Measurements from ENCODE around the gene CACNA1I. TPM values are rescaled to one million over a fixed set of nuclear protein-coding genes. Genes with fewer than 3 reads are reported as not detected.

The CACNA1I gene
- total RNA-seq, 2 experiments from 2014 or later = 29.2 to 30.1 TPM

DNA sequence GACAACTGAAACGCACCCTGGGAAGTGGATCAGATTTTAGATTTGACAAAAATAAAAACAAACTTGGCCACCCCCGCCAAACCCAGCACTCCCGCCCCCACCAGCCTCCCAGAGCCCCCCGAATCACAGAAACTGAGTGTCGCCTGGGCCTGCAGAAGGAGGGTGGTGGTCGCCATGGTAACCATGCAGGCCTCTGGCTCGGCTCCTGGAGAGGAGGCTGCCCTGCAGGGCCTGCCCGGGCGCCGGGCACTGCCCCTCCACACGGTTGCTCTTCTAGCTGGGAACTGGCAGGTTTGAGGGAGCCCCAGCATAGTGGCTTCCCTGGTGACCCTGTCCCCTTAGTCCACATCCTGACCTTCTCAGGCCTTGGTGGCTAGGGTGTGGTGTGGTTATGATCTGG is 19.3 kb downstream of the CACNA1I start:
- H3K27ac ChIP-seq (ENCODE audit: low read depth in 1 of 2, low read length in 2 of 2) = no peak overlapping the region
- Mint-ChIP-seq H3K27me3 (no peaks in the 10 kb centered on the region), H3K36me3 (ENCODE audit: low read depth) (no peaks in the 10 kb centered on the region), H3K27ac (no peak overlapping the region), H3K9me3 (no peaks in the 10 kb centered on the region), H3K4me3 (no peak overlapping the region), H3K4me1 (ENCODE audit: low read depth) (no peaks in the 10 kb centered on the region)
- TF ChIP-seq, protein P1, sequence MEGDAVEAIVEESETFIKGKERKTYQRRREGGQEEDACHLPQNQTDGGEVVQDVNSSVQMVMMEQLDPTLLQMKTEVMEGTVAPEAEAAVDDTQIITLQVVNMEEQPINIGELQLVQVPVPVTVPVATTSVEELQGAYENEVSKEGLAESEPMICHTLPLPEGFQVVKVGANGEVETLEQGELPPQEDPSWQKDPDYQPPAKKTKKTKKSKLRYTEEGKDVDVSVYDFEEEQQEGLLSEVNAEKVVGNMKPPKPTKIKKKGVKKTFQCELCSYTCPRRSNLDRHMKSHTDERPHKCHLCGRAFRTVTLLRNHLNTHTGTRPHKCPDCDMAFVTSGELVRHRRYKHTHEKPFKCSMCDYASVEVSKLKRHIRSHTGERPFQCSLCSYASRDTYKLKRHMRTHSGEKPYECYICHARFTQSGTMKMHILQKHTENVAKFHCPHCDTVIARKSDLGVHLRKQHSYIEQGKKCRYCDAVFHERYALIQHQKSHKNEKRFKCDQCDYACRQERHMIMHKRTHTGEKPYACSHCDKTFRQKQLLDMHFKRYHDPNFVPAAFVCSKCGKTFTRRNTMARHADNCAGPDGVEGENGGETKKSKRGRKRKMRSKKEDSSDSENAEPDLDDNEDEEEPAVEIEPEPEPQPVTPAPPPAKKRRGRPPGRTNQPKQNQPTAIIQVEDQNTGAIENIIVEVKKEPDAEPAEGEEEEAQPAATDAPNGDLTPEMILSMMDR (IDR thresholded peaks at IDR 0.05) = no peak
- H3K27me3 ChIP-seq (ENCODE audit: control insufficient read depth in 1 of 2, insufficient read depth in 2 of 2, low read length in 2 of 2) = peaks cover 0 to 3% of the 10 kb centered on the region in 2 experiments
- H3K36me3 ChIP-seq (ENCODE audit: insufficient read depth, low read length) = no peaks in the 10 kb centered on the region
- ChIA-PET POLR2A (no interaction called here), CTCF (no interaction called here)
- intact Hi-C loops (cut with DNase I, micrococcal nuclease) = no loop called here
- H3K4me1 ChIP-seq (ENCODE audit: insufficient read depth, low read length) = no peaks in the 10 kb centered on the region
- no peak overlapping the region for H3K4me3 ChIP-seq (ENCODE audit: low read length)
- DNase-seq = no peak
- H3K9me3 ChIP-seq (ENCODE audit: control insufficient read depth in 1 of 2, insufficient read depth in 1 of 2, low read length in 2 of 2) = no peaks in the 10 kb centered on the region
- no peak for ATAC-seq (ENCODE audit: poor library complexity)

DNA sequence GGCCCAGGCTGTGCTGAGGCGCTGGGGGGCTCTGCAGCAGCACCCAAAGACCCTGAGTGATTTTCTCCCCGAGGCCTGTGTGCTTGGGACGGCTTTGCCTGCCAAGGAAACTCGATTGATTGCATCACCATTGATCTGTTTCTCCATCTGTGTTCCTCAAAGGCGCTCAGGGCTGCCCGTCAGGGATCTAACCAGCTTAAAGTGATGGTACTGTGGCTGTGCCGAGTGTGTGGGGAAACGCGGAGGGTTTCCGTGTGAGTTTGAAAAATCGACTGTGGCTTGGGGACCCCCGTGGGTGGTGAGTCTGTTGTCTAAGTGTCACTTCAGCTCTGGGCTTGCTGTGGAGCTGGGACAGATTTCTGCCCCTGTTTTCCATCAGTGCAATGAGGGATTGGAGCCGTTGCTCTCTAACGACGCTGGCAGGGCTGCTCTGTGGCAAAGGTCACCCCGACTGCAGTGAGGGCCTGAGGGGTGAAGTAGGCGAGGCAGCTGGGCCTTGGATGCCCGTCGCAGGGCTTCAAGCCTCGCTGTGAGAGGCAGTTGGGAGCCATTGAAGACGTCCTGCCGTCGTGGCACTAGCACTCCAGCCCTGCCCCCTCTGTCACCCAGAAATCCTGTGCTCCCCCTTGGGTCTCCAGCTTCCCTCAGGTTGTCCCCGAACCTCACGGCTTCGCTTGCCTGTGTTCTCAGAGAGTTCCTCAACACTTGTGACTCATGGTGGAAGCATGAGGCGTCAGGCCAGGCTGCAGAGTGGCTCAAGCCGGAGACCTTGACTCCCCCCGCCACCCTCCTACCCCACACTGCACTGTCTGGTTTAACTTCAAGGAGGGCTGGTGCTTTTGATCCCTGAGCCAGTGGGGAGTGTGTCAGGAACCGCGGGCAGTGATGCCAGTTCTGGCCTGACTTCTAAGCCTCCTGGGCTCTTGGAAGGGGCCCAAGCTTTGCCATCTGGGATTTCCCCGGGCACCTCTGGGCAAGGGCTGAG is 21.8 kb downstream of the CACNA1I start:
- POLR2A ChIA-PET = no interaction called here
- Histone ChIP-seq H3K36me3 (ENCODE audit: insufficient read depth, low read length) (no peaks in the 10 kb centered on the region), H3K4me1 (ENCODE audit: insufficient read depth, low read length) (peaks cover under 1% of the 10 kb centered on the region), H3K4me3 (ENCODE audit: low read length) (no peak overlapping the region), H3K27ac (ENCODE audit: low read depth in 1 of 2, low read length in 2 of 2) (no peak overlapping the region), H3K27me3 (ENCODE audit: control insufficient read depth in 1 of 2, insufficient read depth in 2 of 2, low read length in 2 of 2) (peaks cover 0 to 3% of the 10 kb centered on the region in 2 experiments), H3K9me3 (ENCODE audit: control insufficient read depth in 1 of 2, insufficient read depth in 1 of 2, low read length in 2 of 2) (peaks cover 0 to 1% of the 10 kb centered on the region in 2 experiments)
- TF ChIP-seq, protein P1 (IDR thresholded peaks at IDR 0.05) = no peak
- no peaks in the 10 kb centered on the region for H3K9me3 Mint-ChIP-seq
- intact Hi-C loops (cut with DNase I, micrococcal nuclease) = no loop called here
- no peak overlapping the region for H3K4me3 Mint-ChIP-seq
- peaks cover 4% of the 10 kb centered on the region for H3K4me1 Mint-ChIP-seq (ENCODE audit: low read depth)
- ATAC-seq (ENCODE audit: poor library complexity) (no peak), DNase-seq (no peak)
- no peaks in the 10 kb centered on the region for H3K36me3 Mint-ChIP-seq (ENCODE audit: low read depth)
- peaks cover 5% of the 10 kb centered on the region for H3K27me3 Mint-ChIP-seq
- H3K27ac Mint-ChIP-seq = no peak overlapping the region
- CTCF ChIA-PET = no interaction called here

- Histone ChIP-seq H3K36me3 (ENCODE audit: insufficient read depth, low read length) (no peaks in the 10 kb centered on the region), H3K9me3 (ENCODE audit: control insufficient read depth in 1 of 2, insufficient read depth in 1 of 2, low read length in 2 of 2) (peaks cover 0 to 5% of the 10 kb centered on the region in 2 experiments), H3K27me3 (ENCODE audit: control insufficient read depth in 1 of 2, insufficient read depth in 2 of 2, low read length in 2 of 2) (peaks cover 0 to 3% of the 10 kb centered on the region in 2 experiments), H3K4me1 (ENCODE audit: insufficient read depth, low read length) (peaks cover 9% of the 10 kb centered on the region), H3K27ac (ENCODE audit: low read depth in 1 of 2, low read length in 2 of 2) (no peak overlapping the region), H3K4me3 (ENCODE audit: low read length) (no peak overlapping the region)
- Mint-ChIP-seq H3K4me3 (no peak overlapping the region), H3K9me3 (no peaks in the 10 kb centered on the region), H3K36me3 (ENCODE audit: low read depth) (no peaks in the 10 kb centered on the region), H3K4me1 (ENCODE audit: low read depth) (peaks cover 9% of the 10 kb centered on the region), H3K27ac (no peak overlapping the region), H3K27me3 (peaks cover 5% of the 10 kb centered on the region)
- intact Hi-C loops (cut with DNase I, micrococcal nuclease) = no loop called here
- CTCF ChIA-PET = interaction anchor here (0.6 kb wide), 1 partner anchor 8 kb away, joined by 3 read pairs; no protein-coding TSS in a partner anchor
- DNase-seq = no peak
- no peak for ATAC-seq (ENCODE audit: poor library complexity)
- POLR2A ChIA-PET = no interaction called here
- TF ChIP-seq, protein P1 (IDR thresholded peaks at IDR 0.05) = no peak
Measured at GRCh38 chr22:39593066-39593930, 22.7 kb downstream of the CACNA1I start.
